DMS 273 (cell line): Measurements from ENCODE around the gene USP37.
A peak's percentile ranks its signal among the peaks of the same experiment; 100 is the strongest.

Source experiments
- DNase-seq: peaks from one replicate; lab custom pipeline; 2025; ENCODE audit not compliant: unreplicated experiment; lab: John Stamatoyannopoulos, UW

USP37 gene

GRCh38 chr2:218568190-218569037 lies at the start of gene USP37, which contains the start of gene CNOT9:
USP37 (minus strand) TSS chr2:218568351; CDS start chr2:218558653, 9,698 bp downstream.
CNOT9 (plus strand) TSS chr2:218568839; CDS start chr2:218568955, 116 bp downstream.
- DNase-seq, result peak; percentile 99

GRCh38 chr2:218615868-218616315 lies 47.7 kb upstream of the USP37 start:
- no peak for DNase-seq

- DNase-seq, result peak; percentile 66
These were observed 39.4 kb upstream of the USP37 start, which contains the start of gene PLCD4 for GRCh38 chr2:218607436-218608115. PLCD4 (plus strand) TSS chr2:218607899; CDS start chr2:218615740, 7,841 bp downstream.

- peak; percentile 99 for DNase-seq
These were observed 37.3 kb upstream of the USP37 start for GRCh38 chr2:218605432-218605831.

- DNase-seq, result no peak
These were observed 17.4 kb upstream of the USP37 start for GRCh38 chr2:218585541-218585940.

GRCh38 chr2:218583983-218584850 lies 16.1 kb upstream of the USP37 start:
- peak; percentile 27 for DNase-seq

- no peak for DNase-seq
These were observed 13.9 kb upstream of the USP37 start for GRCh38 chr2:218582076-218582475.

- no peak for DNase-seq
These were observed 10.2 kb upstream of the USP37 start for GRCh38 chr2:218578272-218578877.

GRCh38 chr2:218577482-218578220 lies 9.5 kb upstream of the USP37 start:
- DNase-seq, result peak; percentile 8

GRCh38 chr2:218576854-218577253 lies 8.7 kb upstream of the USP37 start:
- DNase-seq, result no peak

- peak; percentile 11 for DNase-seq
These were observed 2.7 kb upstream of the USP37 start for GRCh38 chr2:218570850-218571249.

- peak; percentile 35 for DNase-seq
These were observed 1.7 kb upstream of the USP37 start for GRCh38 chr2:218569661-218570500.

GRCh38 chr2:218569038-218569431 lies 884 bp upstream of the USP37 start:
- DNase-seq, result peak; percentile 78

GRCh38 chr2:218567797-218568189 lies 358 bp downstream of the USP37 start:
- peak; percentile 87 for DNase-seq

- no peak for DNase-seq
These were observed 1.9 kb downstream of the USP37 start for GRCh38 chr2:218566296-218566695.

GRCh38 chr2:218564056-218564455 lies 4.1 kb downstream of the USP37 start:
- no peak for DNase-seq

- DNase-seq, result no peak
These were observed 9.2 kb downstream of the USP37 start for GRCh38 chr2:218558986-218559385.

GRCh38 chr2:218557941-218558340 lies 10.2 kb downstream of the USP37 start:
- no peak for DNase-seq

GRCh38 chr2:218555527-218555926 lies 12.6 kb downstream of the USP37 start:
- no peak for DNase-seq
